ENCODE measurements around the gene KCNK6.

DNA sequence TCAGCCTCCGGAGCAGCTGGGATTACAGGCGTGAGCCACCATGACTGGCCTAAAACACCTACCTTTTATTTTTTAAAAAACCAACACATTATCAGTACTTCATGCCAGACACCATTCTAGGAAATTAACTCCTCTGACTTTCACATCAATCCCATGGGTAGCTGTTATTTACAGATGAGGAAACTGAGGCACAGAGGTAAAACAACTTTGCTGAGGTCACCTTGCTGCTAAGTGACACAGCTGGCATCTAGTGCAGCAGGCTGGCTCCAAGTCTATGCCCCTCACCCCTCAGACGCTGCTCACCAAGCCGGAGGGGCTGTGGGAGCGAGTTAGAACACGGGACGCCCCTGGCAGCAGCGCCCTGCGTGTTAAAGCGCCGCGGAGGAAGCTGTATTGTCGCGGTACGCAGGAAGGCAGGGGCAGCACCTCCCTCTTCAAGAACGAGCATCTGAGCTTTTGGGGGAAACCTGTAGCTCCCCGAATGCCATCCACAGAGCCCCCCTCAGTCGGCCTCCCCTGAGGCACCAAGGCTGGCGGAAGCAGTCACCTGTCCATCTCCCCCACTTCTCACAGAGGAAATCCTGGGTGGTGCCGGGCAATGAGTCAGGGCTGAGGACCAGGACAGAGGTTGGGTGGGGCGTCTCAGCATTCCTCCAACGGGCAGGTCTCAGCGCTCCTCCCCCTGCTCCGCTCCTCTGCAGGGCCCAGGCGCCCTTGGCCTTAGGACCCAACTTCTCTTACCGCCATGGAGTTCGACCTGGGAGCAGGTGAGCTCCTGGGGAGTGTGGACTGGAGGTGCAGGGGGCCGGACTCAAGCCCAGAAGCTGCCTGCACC, 15.9 kb upstream of the KCNK6 start, which contains the start of gene C19orf33:
- TF ChIP-seq, protein P1, sequence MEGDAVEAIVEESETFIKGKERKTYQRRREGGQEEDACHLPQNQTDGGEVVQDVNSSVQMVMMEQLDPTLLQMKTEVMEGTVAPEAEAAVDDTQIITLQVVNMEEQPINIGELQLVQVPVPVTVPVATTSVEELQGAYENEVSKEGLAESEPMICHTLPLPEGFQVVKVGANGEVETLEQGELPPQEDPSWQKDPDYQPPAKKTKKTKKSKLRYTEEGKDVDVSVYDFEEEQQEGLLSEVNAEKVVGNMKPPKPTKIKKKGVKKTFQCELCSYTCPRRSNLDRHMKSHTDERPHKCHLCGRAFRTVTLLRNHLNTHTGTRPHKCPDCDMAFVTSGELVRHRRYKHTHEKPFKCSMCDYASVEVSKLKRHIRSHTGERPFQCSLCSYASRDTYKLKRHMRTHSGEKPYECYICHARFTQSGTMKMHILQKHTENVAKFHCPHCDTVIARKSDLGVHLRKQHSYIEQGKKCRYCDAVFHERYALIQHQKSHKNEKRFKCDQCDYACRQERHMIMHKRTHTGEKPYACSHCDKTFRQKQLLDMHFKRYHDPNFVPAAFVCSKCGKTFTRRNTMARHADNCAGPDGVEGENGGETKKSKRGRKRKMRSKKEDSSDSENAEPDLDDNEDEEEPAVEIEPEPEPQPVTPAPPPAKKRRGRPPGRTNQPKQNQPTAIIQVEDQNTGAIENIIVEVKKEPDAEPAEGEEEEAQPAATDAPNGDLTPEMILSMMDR (IDR thresholded peaks at IDR 0.05; ENCODE audit: control extremely low read depth in 1 of 3, insufficient read depth in 1 of 3, low read depth in 1 of 3, low read length in 3 of 3), result no peak
- TF ChIP-seq POLR2A (IDR thresholded peaks at IDR 0.05; ENCODE audit: control extremely low read depth in 1 of 2, low read depth in 2 of 2, low read length in 2 of 2) (peak in 1 of 2 experiments; percentile 41; a peak in 1 of 3 replicates), RFX5 (IDR thresholded peaks at IDR 0.05; ENCODE audit: borderline replicate concordance, low read depth, low read length) (no peak), EP300 (IDR thresholded peaks at IDR 0.05; ENCODE audit: borderline replicate concordance in 1 of 2, low read depth in 2 of 2, low read length in 2 of 2) (no peak), JUND (IDR thresholded peaks at IDR 0.05; ENCODE audit: low read length) (no peak), CEBPB (IDR thresholded peaks at IDR 0.05; ENCODE audit: low read depth, low read length) (no peak), YY1 (IDR thresholded peaks at IDR 0.05; ENCODE audit: low read depth, low read length) (no peak), SUZ12 (IDR thresholded peaks at IDR 0.05; ENCODE audit: low read length) (no peak; the same call in 1 of the 2 replicates), SIX5 (IDR thresholded peaks at IDR 0.05; ENCODE audit: low read depth, low read length) (no peak), JUN (IDR thresholded peaks at IDR 0.05; ENCODE audit: low read depth, low read length) (no peak), POLR2AphosphoS5 (IDR thresholded peaks at IDR 0.05; ENCODE audit: low read depth, low read length) (peak; percentile 18; the same call in 1 of the 2 replicates), CHD1 (IDR thresholded peaks at IDR 0.05; ENCODE audit: low read depth, low read length) (no peak), MAFK (IDR thresholded peaks at IDR 0.05; ENCODE audit: low read depth, low read length) (no peak)
- TF ChIP-seq, protein P2, sequence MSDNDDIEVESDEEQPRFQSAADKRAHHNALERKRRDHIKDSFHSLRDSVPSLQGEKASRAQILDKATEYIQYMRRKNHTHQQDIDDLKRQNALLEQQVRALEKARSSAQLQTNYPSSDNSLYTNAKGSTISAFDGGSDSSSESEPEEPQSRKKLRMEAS (IDR thresholded peaks at IDR 0.05), result no peak

Measured in H1 (cell line).